Kidney epithelial cell (primary cell): ENCODE results near the gene PLPPR3. TPM values are rescaled to one million over a fixed set of nuclear protein-coding genes. Genes with fewer than 3 reads are reported as not detected.

Experiments used
- DNase-seq: peaks from one replicate; pipeline ENCODE4 v3.0.0-alpha.2; 2010; ENCODE audit warnings: low read depth
- H3K27me3 ChIP-seq: 2 replicates; pipeline ENCODE4 v1.6.0; 2011; ENCODE audit warnings: low read length; ENCODE audit not compliant: control insufficient read depth, insufficient read depth
- H3K36me3 ChIP-seq: 2 replicates; pipeline ENCODE4 v1.5.1; 2011; ENCODE audit warnings: low read length; ENCODE audit not compliant: control insufficient read depth, insufficient read depth
- H3K4me3 ChIP-seq: 2 replicates; pipeline ENCODE4 v1.5.1; 2011; ENCODE audit warnings: low read depth, mild to moderate bottlenecking, control low read depth, low read length
- total RNA-seq: library from RNA; depleted of rRNA; stranded (reverse); fragments of >200 nt; gene quantifications from 2 replicates; pipeline ENCODE4 v1.2.3, GENCODE V29; 2015
- TF ChIP-seq, protein P1 (sequence below): IDR thresholded peaks from 2 replicates; pipeline ENCODE4 v1.5.1; 2011; ENCODE audit warnings: mild to moderate bottlenecking, moderate library complexity, low read length, control low read depth, inconsistent platforms; ENCODE audit not compliant: insufficient read depth, poor library complexity, severe bottlenecking

The PLPPR3 gene
- 2.9 and 4.1 TPM in 2 replicates for total RNA-seq

- TF ChIP-seq, protein P1, sequence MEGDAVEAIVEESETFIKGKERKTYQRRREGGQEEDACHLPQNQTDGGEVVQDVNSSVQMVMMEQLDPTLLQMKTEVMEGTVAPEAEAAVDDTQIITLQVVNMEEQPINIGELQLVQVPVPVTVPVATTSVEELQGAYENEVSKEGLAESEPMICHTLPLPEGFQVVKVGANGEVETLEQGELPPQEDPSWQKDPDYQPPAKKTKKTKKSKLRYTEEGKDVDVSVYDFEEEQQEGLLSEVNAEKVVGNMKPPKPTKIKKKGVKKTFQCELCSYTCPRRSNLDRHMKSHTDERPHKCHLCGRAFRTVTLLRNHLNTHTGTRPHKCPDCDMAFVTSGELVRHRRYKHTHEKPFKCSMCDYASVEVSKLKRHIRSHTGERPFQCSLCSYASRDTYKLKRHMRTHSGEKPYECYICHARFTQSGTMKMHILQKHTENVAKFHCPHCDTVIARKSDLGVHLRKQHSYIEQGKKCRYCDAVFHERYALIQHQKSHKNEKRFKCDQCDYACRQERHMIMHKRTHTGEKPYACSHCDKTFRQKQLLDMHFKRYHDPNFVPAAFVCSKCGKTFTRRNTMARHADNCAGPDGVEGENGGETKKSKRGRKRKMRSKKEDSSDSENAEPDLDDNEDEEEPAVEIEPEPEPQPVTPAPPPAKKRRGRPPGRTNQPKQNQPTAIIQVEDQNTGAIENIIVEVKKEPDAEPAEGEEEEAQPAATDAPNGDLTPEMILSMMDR: no peak
Measured at GRCh38 chr19:821825-822503, at the start of gene PLPPR3. TSS of gene PLPPR3 (minus strand) at chr19:821955. CDS start at chr19:821559, 396 bp downstream.

DNA sequence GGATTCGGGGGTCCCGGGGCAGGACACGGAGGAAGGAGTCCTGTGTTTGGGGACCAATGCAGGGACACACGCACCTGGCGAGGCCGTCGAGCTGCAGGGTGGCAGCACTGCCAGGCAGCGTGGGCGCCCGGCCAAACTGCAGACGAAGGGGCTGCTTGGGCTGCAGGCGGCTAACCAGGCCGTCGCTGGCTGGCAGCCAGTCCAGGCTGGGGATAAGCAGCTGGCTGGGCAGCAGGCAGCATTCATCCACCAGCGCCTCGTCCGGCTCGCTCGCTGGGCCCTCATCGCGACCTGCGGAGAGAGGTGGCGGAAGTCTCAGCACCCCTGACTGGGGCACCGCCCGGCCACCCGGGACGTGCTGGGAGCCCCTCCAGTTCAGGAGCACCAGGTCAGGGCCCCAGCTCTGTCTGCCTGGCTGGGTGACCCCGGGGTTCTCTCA lies 49.2 kb upstream of the PLPPR3 start:
- Histone ChIP-seq H3K4me3 (no peak overlapping the region), H3K36me3 (peaks cover 6% of the 10 kb centered on the region), H3K27me3 (no peaks in the 10 kb centered on the region)
- DNase-seq: no peak
- TF ChIP-seq, protein P1: no peak

More at GRCh38 chr19:821825-822503, at the start of gene PLPPR3:
- H3K27me3 ChIP-seq: peaks cover 16% of the 10 kb centered on the region
- DNase-seq: no peak
- peak within 1 kb of the TSS; percentile 10 for H3K4me3 ChIP-seq
- H3K36me3 ChIP-seq: no peaks in the 10 kb centered on the region

DNA sequence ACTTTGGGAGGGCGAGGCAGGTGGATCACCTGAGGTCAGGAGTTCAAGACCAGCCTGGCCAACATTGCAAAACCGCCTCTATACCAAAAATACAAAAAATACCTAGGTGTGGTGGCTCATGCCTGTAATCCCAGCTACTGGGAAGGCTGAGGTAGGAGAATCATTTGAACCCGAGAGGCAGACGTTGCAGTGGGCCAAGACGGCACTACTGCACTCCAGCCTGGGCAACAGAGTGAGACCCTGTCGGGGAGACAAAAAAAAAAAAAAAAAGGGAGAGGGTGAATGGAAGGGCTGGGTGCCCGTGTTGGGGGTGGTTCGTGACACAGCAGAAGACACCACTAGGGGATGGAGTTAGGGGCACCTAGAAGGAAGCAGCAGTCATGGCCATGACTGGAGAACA lies 48.6 kb upstream of the PLPPR3 start:
- Histone ChIP-seq H3K36me3 (peaks cover 6% of the 10 kb centered on the region), H3K27me3 (no peaks in the 10 kb centered on the region), H3K4me3 (no peak overlapping the region)
- DNase-seq: no peak
- TF ChIP-seq, protein P1: no peak

DNA sequence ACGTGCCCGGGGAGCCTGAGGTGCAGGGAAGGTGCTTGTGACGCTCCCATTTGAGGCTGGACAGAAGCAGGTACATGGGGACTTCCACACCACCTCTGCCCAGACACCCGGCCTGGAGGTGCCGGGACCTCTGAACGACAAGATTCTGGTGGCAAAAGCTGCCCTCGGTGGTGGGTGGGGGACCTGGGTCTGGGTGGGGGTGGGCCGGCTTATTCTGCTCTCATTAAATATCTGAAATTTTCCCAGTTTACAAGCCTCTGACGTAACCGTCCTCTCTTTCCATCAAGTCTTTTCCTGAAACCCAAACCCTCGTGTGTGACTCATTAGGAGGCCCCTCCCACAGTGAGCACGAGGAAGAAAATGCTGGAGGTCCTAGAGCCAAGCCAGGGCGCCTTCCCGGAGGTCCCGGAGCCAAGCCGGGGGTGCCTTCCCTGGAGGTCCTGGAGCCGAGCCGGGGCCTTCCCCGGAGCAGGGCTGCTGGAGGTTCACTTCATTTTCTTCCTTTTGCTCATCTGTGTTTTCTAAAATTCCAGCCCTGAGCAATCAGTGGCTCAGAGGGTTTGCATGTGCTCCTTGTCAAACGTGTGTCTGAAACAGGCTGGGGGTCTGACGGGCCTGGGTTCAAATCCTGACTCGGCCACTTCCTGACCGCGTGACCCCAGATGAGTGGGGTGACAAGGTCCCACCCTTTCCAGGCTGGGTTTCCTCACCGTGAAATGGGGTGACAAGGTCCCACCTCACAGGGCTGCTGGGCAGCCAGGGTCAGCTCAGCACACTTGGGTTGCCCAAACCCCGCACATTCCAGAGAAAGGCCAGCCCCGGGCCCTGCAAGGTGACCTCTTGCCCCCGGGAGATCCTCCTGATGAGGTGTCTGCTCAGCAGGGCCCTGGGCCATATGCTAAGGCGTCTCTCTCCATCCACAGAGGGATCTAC lies 47.8 kb upstream of the PLPPR3 start:
- H3K27me3 ChIP-seq: no peaks in the 10 kb centered on the region
- H3K4me3 ChIP-seq: no peak overlapping the region
- TF ChIP-seq, protein P1: no peak
- DNase-seq: no peak
- H3K36me3 ChIP-seq: peaks cover 6% of the 10 kb centered on the region

GRCh38 chr19:868458-869244 lies 46.9 kb upstream of the PLPPR3 start:
- TF ChIP-seq, protein P1: no peak
- H3K36me3 ChIP-seq: peaks cover 3% of the 10 kb centered on the region
- no peak overlapping the region for H3K4me3 ChIP-seq
- no peak for DNase-seq
- no peaks in the 10 kb centered on the region for H3K27me3 ChIP-seq
